Amniotic stem cell (primary cell): Measurements from ENCODE around the gene TP53I11.

Source experiments
- DNase-seq: peaks from one replicate; lab custom pipeline; 2025; lab: John Stamatoyannopoulos, UW

TP53I11 gene

DNA sequence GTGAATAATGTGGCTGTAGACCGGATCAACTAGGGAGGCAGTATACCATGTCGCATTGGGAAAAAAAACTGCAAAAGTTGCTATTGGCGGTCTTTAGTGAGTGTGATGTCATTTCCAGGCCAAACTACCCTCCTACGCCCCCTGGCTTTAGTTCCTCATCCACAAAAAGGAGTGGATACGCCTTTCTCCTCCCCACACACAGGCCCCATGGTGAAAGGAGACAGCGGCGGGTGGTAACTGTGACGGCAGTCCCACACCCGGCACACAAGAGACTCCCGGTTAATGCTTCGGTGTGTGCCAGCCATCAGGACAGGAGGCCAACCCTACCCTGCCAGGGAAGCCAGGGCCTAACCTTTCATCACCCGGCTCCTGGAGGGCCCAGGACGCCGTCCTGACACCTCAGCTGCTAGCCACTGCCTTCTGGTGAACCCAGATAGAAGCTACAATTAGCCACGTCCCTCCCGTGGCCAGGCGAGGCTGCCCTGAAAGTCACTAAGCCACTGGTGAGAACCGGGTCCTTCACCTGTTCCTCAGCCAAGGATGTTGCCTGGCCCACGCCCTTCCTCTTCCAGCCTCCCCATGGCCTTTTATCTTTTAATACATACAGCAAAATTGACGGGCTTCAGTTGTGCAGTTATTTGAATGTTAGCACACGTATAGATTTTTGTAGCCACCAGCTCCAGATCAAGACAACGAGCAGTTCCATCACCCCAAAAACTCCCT, 10.8 kb downstream of the TP53I11 start:
- no peak for DNase-seq

DNA sequence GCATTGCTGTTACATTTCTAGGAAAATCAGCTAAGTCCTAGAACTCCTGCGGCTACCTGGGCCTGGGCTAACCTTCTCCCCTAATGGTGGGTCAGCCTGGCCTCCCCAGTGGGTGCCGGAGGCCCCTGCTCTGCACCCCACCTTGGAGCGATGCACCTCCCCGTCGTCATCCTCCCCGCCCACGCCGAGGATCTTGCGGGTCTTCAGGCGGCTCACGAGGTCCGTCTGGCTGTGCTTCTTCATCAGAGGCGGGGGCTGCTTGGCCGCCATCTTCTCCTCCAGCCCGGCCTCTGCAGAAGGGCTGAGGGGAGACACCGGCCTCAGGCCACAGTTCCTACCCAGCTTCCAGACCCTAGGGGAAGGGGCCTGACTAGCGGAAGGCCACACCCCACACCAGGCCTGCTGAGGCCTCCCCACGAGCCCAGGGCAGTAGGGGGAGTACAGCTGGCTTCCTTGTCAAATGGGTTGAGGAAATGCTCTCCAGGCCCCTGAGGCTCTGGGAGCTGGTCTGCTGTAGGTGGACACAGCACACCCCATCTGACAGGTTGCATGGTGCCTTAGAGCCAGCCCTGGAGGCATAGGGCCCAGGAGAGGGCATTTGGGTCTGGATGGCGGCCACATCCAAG, 12.5 kb downstream of the TP53I11 start:
- no peak for DNase-seq

GRCh38 chr11:44936951-44937543, 13.6 kb downstream of the TP53I11 start:
- DNase-seq = no peak

- no peak for DNase-seq
These were observed 14.2 kb downstream of the TP53I11 start for GRCh38 chr11:44936525-44936924.

DNA sequence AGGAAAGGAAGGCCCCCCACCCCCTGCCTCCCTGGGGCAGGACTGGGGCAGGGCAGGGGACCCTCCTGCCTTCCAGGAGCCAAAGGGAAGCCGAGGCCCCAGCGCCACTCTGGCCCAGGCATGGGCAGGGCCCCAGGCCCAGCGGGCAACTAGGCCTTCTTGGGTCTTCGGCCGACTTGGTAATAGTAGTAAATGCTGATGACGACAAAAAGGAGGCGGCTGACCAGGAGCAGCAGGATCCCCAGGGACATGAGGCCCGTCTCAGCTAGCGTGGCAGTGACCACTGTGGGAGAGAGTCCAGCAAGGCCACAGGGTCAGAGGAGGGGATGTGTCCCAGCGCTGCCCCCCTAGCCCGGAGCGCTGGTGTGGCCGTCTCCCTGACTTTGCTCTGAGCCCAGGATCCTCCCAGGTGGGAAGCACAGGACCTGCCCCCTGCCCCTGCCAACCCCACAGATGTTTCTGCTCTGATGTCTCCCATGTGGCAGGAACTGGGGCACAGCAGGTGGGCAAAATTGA, 15.9 kb downstream of the TP53I11 start:
- DNase-seq = no peak

GRCh38 chr11:44934110-44934509, 16.6 kb downstream of the TP53I11 start:
- no peak for DNase-seq

DNA sequence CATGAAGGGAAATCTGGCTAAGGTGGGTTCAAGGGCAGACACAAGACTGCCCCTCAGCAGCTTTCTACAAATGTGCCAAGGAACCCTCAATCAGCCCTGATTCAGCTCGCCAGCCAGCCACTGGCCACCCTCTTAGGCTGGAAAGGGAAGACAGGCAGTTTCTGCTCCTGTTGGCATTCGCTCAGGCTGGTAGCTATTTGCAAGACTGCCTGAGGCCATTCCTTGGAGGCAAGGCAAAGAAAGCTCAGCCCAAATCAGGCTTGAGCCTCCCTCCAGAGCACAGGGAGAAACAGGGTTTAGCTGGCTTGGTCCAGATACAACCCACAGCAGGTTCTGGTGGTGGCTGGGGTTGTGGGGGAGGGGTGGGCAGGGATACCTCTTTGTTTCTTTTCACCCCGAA, 19.2 kb downstream of the TP53I11 start:
- DNase-seq = no peak

- no peak for DNase-seq
These were observed 19.9 kb downstream of the TP53I11 start for GRCh38 chr11:44930588-44931302.

DNA sequence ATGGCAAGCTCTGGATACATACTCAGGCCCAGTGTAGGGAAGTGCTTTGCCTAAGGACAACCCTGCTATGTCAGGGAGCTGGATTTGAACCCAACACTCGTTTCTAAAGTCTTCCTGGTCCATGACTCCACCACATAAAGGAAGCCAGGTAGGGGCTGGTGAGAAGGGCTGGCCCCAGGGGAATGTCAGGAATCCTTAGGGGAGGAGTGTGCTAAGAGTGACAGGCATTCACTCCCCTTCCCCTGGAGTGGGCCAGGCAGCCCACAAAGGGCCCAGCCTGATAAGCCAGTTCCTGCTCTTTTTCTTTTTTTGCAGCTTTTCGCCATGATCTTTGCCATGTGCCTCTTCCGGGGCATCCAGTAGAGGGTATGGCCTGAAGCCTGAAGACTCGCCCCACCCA, 21.9 kb downstream of the TP53I11 start:
- no peak for DNase-seq

- DNase-seq = no peak
These were observed 22.5 kb downstream of the TP53I11 start for GRCh38 chr11:44928144-44928543.

- DNase-seq = peak; percentile 60
These were observed 23.5 kb downstream of the TP53I11 start for GRCh38 chr11:44927174-44927661.

DNA sequence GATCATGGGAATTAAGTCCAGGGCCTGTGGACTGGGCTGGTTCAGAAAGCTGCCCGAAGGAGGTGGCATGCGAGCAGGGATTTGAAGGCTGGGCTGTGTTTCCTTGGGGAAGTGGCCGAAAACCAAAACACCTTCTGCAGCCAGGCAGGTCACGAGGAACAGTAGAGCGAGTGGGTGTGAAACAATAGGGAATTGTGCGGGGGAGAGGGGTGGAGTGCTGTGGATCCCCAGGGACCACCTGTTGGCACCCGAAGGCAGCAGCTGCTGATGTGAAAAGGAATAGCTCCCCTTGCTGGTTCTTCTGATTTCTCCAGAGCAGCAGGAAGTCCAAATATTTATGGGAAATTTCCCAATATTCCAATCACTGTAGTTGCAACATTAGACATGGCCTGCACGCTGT, 24.6 kb downstream of the TP53I11 start:
- no peak for DNase-seq

DNA sequence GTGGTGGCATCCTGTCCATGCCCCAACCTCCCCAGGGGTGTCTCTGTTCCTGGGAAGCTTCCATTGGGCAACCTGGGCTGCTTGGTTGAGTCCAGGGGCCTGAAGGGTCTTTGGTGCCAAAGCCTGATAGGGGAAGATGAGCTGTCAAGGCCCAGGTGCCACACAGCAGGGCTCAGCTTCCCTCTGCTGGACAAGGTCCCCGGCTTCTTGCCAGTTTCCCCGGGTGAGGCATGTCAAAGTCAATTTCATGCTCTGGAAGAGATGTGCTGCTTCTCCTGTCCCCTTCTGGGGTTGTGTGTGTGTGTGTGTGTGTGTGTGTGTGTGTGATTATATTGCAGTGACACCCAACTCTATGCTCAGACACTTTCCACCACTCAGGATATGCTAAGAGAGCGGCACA, 26.9 kb downstream of the TP53I11 start:
- no peak for DNase-seq

DNA sequence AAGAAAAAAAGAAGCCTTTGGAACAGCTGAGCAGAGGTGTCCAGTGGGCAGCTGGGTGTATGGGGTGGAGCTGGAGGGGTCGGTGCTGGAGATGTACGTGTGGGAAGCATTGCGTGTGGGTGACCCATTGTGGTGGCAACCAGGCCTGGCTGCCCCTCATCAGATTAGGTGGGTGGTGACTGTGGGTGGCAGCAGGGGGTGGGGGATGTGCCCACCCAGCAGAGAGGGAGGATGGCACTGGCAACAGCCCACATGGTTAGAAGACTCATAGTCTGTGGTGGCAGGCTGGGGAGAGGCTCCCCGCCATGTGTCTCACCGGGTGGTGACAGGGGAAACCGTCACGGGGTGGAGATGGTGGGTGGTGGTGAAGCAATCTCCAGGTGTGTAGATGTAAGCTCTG, 27.6 kb downstream of the TP53I11 start:
- DNase-seq = no peak

GRCh38 chr11:44920451-44920850, 30.2 kb downstream of the TP53I11 start:
- DNase-seq = no peak

GRCh38 chr11:44917741-44918140, 32.9 kb downstream of the TP53I11 start:
- DNase-seq = no peak

DNA sequence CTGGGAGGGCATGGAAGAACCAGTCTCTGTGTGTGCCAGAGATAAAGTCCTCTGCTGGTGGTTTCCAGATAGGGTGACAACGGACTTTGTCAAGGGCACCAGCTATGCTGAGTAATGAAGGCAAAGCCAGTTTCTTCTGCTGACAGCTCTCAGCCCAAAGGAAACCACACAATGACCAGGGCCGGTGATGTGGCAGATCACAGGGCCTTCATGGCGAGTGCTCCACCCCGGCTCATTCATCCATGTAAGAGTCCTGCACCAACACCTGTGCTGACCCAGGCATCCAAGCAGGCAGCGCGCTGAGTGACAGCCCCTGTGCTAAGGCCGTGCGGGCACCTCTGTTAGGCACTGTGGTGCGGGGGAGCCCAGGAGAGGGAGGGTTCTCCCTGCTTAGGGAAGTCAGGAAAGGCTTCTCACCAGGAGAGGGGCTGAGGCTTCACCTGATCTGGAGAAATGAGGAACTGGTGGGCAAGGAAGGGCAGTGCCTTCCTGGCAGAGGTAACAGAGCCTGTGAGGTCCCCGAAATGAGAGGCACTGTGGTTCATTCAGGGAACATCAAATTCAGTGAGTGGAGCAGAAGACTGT, 33.8 kb downstream of the TP53I11 start:
- DNase-seq = no peak

GRCh38 chr11:44916331-44916730, 34.4 kb downstream of the TP53I11 start:
- no peak for DNase-seq

- no peak for DNase-seq
These were observed 35.1 kb downstream of the TP53I11 start for GRCh38 chr11:44915621-44916020.

GRCh38 chr11:44915004-44915403, 35.7 kb downstream of the TP53I11 start:
- no peak for DNase-seq

- DNase-seq = no peak
These were observed 36.6 kb downstream of the TP53I11 start for GRCh38 chr11:44914105-44914504.

DNA sequence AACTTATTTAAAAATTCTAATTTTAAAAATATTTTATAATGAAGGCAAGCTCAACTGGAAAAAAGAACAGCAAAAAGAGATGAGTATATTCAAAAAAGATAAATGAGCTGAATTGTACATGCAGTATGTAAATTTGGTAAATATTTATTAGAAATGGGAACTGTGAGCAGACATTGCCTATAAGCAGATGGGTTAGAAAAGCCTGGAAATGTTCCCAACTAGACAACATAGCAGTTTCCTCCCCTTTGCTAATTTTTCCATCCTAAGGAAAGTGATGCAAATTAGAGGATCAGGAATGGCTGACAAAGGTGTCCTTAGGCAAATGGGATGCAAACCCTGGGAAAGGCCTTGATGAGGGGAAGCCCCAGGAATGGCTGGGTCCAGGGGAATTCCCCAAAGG, 37.2 kb downstream of the TP53I11 start:
- no peak for DNase-seq
